Fibroblast of pulmonary artery (primary cell): ENCODE measurements around the gene FOXP2.
A peak's percentile ranks its signal among the peaks of the same experiment; 100 is the strongest.

Experiments
- DNase-seq: peaks from one replicate; pipeline ENCODE4 v3.0.0-alpha.2; 2010; ENCODE audit warnings: low read depth
- H3K4me3 ChIP-seq: replicated peaks from 2 replicates; pipeline ENCODE4 v1.5.1; 2011; ENCODE audit warnings: low read depth, mild to moderate bottlenecking, control low read depth, low read length, moderate library complexity
- TF ChIP-seq, protein P1 (sequence below): IDR thresholded peaks from 2 replicates; pipeline ENCODE4 v1.5.1; 2011; ENCODE audit warnings: mild to moderate bottlenecking, control low read depth, low read length, inconsistent platforms; ENCODE audit errors: missing control alignments

FOXP2 gene

GRCh38 chr7:114660126-114660486 is 245.5 kb downstream of the FOXP2 start:
- TF ChIP-seq, protein P1, sequence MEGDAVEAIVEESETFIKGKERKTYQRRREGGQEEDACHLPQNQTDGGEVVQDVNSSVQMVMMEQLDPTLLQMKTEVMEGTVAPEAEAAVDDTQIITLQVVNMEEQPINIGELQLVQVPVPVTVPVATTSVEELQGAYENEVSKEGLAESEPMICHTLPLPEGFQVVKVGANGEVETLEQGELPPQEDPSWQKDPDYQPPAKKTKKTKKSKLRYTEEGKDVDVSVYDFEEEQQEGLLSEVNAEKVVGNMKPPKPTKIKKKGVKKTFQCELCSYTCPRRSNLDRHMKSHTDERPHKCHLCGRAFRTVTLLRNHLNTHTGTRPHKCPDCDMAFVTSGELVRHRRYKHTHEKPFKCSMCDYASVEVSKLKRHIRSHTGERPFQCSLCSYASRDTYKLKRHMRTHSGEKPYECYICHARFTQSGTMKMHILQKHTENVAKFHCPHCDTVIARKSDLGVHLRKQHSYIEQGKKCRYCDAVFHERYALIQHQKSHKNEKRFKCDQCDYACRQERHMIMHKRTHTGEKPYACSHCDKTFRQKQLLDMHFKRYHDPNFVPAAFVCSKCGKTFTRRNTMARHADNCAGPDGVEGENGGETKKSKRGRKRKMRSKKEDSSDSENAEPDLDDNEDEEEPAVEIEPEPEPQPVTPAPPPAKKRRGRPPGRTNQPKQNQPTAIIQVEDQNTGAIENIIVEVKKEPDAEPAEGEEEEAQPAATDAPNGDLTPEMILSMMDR = no peak
- DNase-seq = no peak

GRCh38 chr7:114660753-114661152 is 246.1 kb downstream of the FOXP2 start:
- TF ChIP-seq, protein P1 = no peak
- H3K4me3 ChIP-seq = no peak overlapping the region
- no peak for DNase-seq

More at GRCh38 chr7:114660126-114660486, 245.5 kb downstream of the FOXP2 start:
- no peak overlapping the region for H3K4me3 ChIP-seq

GRCh38 chr7:114662002-114662677 is 247.5 kb downstream of the FOXP2 start:
- H3K4me3 ChIP-seq = no peak overlapping the region
- TF ChIP-seq, protein P1 = no peak
- no peak for DNase-seq

DNA sequence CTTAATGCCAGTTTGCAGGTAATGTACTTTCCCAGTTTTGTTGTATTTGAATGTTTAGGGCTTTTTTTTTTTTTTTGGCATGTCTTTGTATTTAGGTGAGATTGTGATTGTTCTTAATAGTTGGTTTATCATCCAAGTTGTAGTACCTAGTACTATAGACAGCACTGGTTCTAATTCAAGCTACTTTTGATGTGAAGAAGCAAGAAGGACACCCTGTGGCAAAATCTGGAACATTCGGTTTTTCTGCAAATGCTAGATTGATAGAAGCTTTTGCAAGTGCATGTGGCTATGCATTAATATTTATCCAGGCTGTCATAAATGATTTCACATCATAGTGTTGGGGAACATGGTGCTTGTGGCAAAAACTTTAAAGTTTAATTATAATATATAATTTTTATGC is 248.9 kb downstream of the FOXP2 start:
- no peak overlapping the region for H3K4me3 ChIP-seq
- TF ChIP-seq, protein P1 = peak; percentile 37
- peak; percentile 58 for DNase-seq

DNA sequence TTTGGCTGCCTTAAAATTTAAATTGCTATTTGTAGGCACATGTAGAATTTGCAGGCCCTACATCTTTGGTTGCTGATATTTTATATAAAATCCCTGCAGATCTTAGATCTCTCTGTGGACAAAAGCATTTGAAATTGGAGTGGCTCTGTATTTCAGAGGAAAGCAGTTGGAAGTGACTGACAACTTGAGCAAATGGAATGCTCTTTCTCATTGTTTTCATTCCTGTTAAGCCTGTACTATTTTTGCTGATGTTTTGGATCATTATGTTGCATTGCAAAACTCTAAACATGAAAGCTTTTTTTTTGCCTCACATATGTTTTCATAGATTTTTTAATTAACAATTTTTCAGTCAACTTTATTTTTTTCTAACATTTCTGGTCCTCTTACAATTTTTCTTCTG is 256.1 kb downstream of the FOXP2 start:
- no peak overlapping the region for H3K4me3 ChIP-seq
- no peak for DNase-seq
- TF ChIP-seq, protein P1 = no peak

DNA sequence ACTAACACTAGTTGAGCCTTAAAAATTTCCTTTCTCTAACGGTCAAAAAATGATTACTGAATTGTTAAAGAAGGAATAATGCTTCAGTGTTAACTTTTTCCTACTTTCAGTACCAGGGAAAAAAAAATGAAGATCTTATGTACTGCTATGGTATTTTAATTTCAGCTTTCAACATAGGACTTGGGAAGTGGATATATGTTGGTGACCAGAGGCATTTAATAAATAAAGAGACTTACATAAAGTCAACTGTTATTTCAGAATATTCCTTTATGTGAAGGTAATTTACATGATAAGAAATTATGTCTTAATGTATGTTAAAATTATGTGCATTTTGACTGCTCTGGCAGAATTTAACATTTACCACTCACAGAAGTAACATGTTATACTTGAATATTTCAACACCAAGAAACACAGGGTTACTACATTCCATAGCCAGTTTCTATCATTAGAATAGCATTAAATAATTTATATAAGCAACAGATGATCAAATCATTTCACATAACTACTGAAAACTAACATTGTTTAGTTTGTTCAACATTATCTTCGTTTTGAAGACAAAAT is 257.0 kb downstream of the FOXP2 start:
- H3K4me3 ChIP-seq = no peak overlapping the region
- TF ChIP-seq, protein P1 = no peak
- no peak for DNase-seq

GRCh38 chr7:114678116-114678515 is 263.5 kb downstream of the FOXP2 start:
- TF ChIP-seq, protein P1 = no peak
- no peak for DNase-seq
- no peak overlapping the region for H3K4me3 ChIP-seq
